BJ (cell line): Measurements from ENCODE around the gene SRSF4. TPM values are rescaled to one million over a fixed set of nuclear protein-coding genes. Genes with fewer than 3 reads are reported as not detected.
A peak's percentile ranks its signal among the peaks of the same experiment; 100 is the strongest.

Experiments used
- CTCF ChIA-PET: fragments of 350-600 bp; formaldehyde crosslinking; extraction: SDS; loops from one replicate; lab custom pipeline; 2021; ENCODE audit warnings: antibody characterized with exemption, inconsistent platforms; lab: Yijun Ruan, JAX
- POLR2A ChIA-PET: fragments of 300-600 bp; sonication (Branson Sonifier 250); formaldehyde crosslinking; extraction: SDS; loops from one replicate; lab custom pipeline; 2021; ENCODE audit warnings: antibody characterized with exemption; lab: Charles Lee
- DNase-seq: peaks from one replicate; pipeline ENCODE4 v3.0.0-alpha.2; 2011; ENCODE audit warnings: low read depth
- H3K27me3 ChIP-seq: 2 replicates; pipeline ENCODE4 v1.6.0; 2011; ENCODE audit warnings: low read length; ENCODE audit not compliant: control insufficient read depth, insufficient read depth
- H3K36me3 ChIP-seq: 2 replicates; pipeline ENCODE4 v1.5.1; 2011; ENCODE audit warnings: low read length; ENCODE audit not compliant: control insufficient read depth, insufficient read depth
- H3K4me3 ChIP-seq: 2 replicates; pipeline ENCODE4 v1.5.1; 2011; ENCODE audit warnings: low read depth, mild to moderate bottlenecking, control low read depth, low read length
- CTCF ChIP-seq: IDR thresholded peaks from 2 replicates; pipeline ENCODE4 v1.5.1; 2011; ENCODE audit warnings: low read depth, mild to moderate bottlenecking, control low read depth, inconsistent platforms, low read length, moderate library complexity; ENCODE audit not compliant: insufficient read depth
- polyA plus RNA-seq: library from polyadenylated mRNA; depleted of rRNA; stranded (reverse); fragments of >200 nt; gene quantifications from 2 replicates; pipeline ENCODE4 v1.2.3, GENCODE V29; 2011

SRSF4 gene
- polyA plus RNA-seq, 1 experiment: 19.6 TPM

GRCh38 chr1:29200906-29201594, 19.4 kb upstream of the SRSF4 start:
- Histone ChIP-seq H3K4me3 (no peak overlapping the region), H3K27me3 (no peaks in the 10 kb centered on the region), H3K36me3 (peaks cover 7% of the 10 kb centered on the region)
- ChIA-PET POLR2A (no interaction called here), CTCF (interaction anchor here (0.8 to 11.8 kb wide), 8 partner anchors 19 to 321 kb away, joined by 3 to 203 read pairs (median 11); partner anchors contain the start of genes SRSF4 and TMEM200B)
- no peak for TF ChIP-seq CTCF
- no peak for DNase-seq

- POLR2A ChIA-PET: no interaction called here
Measured at GRCh38 chr1:29197993-29198392, 16.3 kb upstream of the SRSF4 start.

GRCh38 chr1:29197590-29197924, 15.9 kb upstream of the SRSF4 start:
- DNase-seq: no peak
- Histone ChIP-seq H3K27me3 (no peaks in the 10 kb centered on the region), H3K4me3 (no peak overlapping the region), H3K36me3 (peaks cover 12% of the 10 kb centered on the region)
- ChIA-PET CTCF (interaction anchor here (0.6 to 11.8 kb wide), 19 partner anchors 8 to 1324 kb away, joined by 3 to 203 read pairs (median 4); partner anchors contain the start of genes SRSF4 and YTHDF2), POLR2A (no interaction called here)
- TF ChIP-seq CTCF: peak; percentile 60

More at GRCh38 chr1:29197993-29198392, 16.3 kb upstream of the SRSF4 start:
- CTCF ChIA-PET: interaction anchor here (0.7 to 11.8 kb wide), 14 partner anchors 8 to 1324 kb away, joined by 3 to 203 read pairs (median 4); partner anchors contain the start of genes SRSF4 and YTHDF2
- no peaks in the 10 kb centered on the region for H3K27me3 ChIP-seq
- no peak overlapping the region for H3K4me3 ChIP-seq
- no peak for DNase-seq
- peaks cover 12% of the 10 kb centered on the region for H3K36me3 ChIP-seq
- no peak for TF ChIP-seq CTCF

GRCh38 chr1:29196863-29197589, 15.3 kb upstream of the SRSF4 start:
- POLR2A ChIA-PET: no interaction called here
- Histone ChIP-seq H3K4me3 (no peak overlapping the region), H3K36me3 (peaks cover 13% of the 10 kb centered on the region), H3K27me3 (no peaks in the 10 kb centered on the region)
- no peak for TF ChIP-seq CTCF
- CTCF ChIA-PET: interaction anchor here (0.6 to 11.8 kb wide), 19 partner anchors 9 to 1325 kb away, joined by 3 to 203 read pairs (median 4); partner anchors contain the start of gene SRSF4
- peak; percentile 88 for DNase-seq

- CTCF ChIA-PET: interaction anchor here (1.1 to 11.8 kb wide), 5 partner anchors 14 to 316 kb away, joined by 3 to 203 read pairs (median 20); partner anchors contain the start of gene SRSF4
- DNase-seq: no peak
- POLR2A ChIA-PET: no interaction called here
Measured at GRCh38 chr1:29195881-29196291, 14.2 kb upstream of the SRSF4 start.

More at GRCh38 chr1:29195881-29196291, 14.2 kb upstream of the SRSF4 start:
- Histone ChIP-seq H3K27me3 (no peaks in the 10 kb centered on the region), H3K4me3 (no peak overlapping the region), H3K36me3 (peaks cover 14% of the 10 kb centered on the region)
- TF ChIP-seq CTCF: no peak
